ENCODE data around the gene GSX1.

Gene GSX1

DNA sequence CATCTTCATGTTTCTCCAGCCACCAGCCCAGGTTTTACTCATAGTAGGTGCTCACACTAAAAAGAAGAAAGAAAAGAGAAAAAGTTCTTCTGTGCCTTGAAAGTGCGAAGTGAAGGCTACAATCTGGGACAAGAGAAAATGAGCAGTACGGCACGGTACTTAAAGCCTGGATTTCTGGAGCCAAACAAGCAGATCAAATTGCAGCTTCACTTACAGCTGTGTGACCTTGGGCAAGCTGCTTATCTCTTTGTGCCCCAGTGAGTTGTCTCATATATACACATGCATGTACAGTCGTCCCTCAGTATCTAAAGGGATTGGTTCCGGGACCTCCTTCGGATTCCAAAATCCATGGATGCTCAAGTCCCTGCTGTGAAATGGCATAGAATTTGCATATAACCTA is 41.8 kb downstream of the GSX1 start:
- no peak for DNase-seq

DNA sequence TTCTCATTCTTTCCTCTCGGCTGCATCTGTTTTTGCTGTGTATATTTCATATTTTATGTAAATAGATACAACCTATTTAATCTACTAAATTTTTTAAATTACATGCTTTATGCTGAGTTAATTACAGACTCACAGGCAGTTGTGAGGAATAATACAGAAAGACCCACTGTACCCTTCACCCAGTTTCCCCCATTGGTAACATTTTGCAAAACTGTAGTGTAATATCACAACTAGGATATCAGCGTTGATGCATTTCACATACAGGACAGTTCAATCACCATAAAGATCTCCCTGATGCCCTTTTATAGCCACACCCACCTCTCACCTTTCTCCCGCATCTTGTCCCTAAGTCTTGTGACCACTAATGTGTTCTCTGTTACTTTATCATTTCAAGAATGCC is 43.5 kb downstream of the GSX1 start:
- no peak for DNase-seq

DNA sequence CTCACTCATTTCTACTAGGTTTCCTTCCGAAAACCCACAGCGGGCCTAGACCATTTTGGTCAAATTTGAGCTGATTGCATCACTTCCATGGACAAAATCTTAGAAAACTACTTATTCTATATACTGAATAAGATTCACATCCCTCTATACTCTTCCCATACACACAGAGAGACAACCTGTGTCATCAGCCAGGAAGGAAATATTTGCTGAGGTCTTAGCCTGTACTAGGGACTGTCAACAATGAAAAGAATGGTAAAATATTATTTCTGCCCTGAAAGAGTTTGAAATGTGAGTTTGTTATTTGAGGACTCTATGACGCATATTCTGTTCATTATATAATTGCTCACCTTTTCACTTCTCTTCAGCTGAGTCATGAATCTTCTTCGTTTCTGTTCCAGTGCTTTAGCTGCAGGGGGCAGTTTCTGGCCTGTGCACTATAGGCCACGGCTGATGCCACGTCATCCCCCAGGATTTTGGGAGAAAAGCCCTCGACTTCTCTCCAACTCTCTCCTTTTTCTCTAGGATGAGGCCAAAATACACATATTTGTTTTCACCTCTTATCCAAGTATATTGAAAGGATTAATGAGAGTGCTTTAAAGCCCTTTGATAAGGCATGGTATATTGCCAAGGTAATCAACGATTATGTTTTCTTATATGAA is 47.7 kb downstream of the GSX1 start:
- no peak for DNase-seq

DNA sequence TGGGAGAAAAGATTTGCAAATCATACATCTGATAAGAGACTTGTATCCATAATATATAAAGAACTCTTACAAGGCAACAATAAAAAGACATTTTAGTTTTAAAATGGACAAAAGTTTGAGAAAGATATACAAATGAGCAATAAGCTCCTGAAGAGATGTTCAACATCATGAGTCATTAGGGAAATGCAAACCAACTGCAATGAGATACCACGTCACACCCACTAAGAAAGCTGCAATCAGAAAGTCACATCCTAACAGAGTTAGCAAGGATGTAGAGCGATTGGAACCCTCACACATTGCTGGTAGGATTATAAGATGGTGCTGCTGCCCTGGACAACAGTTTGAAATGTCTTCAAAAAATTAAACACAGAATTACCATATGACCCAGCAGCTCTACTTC is 50.3 kb downstream of the GSX1 start:
- no peak for DNase-seq

All from GOT3 (cell line).